Panc1 (cell line): Measurements from ENCODE around the gene TPRG1.

Experiments used
- POLR2AphosphoS5 ChIP-seq: IDR thresholded peaks from 2 replicates; pipeline ENCODE4 v1.6.1; 2012; ENCODE audit warnings: mild to moderate bottlenecking, low read depth, low read length, moderate library complexity
- TF ChIP-seq, protein P1 (sequence below): fragments of 450-650 bp; IDR thresholded peaks from 2 replicates; pipeline ENCODE4 v1.5.1; 2017; ENCODE audit warnings: mild to moderate bottlenecking

DNA sequence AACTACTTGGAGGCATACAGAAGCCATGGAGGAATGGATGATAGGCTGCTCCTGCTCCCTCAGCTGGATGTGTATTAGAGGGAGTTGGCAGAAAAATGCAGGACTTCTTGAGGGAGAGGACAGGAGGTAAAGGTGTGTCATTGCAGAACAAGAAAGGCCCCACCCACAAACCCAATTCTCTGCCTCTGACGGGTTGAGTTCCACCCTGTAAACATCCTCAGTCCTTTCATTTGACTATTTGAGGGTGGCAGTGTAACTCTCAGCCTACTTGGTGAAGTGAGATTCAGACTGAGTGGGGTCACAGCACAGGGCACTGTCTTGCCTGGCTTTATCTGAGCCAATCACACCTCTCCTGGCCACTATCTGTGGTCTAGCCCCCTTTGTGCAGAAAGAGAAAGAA lies at the start of gene TPRG1:
- TF ChIP-seq, protein P1, sequence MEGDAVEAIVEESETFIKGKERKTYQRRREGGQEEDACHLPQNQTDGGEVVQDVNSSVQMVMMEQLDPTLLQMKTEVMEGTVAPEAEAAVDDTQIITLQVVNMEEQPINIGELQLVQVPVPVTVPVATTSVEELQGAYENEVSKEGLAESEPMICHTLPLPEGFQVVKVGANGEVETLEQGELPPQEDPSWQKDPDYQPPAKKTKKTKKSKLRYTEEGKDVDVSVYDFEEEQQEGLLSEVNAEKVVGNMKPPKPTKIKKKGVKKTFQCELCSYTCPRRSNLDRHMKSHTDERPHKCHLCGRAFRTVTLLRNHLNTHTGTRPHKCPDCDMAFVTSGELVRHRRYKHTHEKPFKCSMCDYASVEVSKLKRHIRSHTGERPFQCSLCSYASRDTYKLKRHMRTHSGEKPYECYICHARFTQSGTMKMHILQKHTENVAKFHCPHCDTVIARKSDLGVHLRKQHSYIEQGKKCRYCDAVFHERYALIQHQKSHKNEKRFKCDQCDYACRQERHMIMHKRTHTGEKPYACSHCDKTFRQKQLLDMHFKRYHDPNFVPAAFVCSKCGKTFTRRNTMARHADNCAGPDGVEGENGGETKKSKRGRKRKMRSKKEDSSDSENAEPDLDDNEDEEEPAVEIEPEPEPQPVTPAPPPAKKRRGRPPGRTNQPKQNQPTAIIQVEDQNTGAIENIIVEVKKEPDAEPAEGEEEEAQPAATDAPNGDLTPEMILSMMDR, result no peak
- TF ChIP-seq POLR2AphosphoS5, result no peak
